TTC549 (cell line): ENCODE results near the gene FCRL6.

Experiments used
- FAIRE-seq: peaks from 2 replicates; lab custom pipeline; 2012; peaks lifted over from hg19 to GRCh38; lab: Jason Lieb, UNC

FCRL6 gene

GRCh38 chr1:159802111-159802510 lies at the start of gene FCRL6:
TSS of gene FCRL6 (plus strand) at chr1:159802360. CDS start at chr1:159802425, 65 bp downstream.
- no peak for FAIRE-seq

GRCh38 chr1:159753386-159753785 lies 48.8 kb upstream of the FCRL6 start:
- no peak for FAIRE-seq

- FAIRE-seq = no peak
Observed at GRCh38 chr1:159755451-159756007, 46.6 kb upstream of the FCRL6 start.

- no peak for FAIRE-seq
Observed at GRCh38 chr1:159756397-159756796, 45.8 kb upstream of the FCRL6 start.

- no peak for FAIRE-seq
Observed at GRCh38 chr1:159763686-159764085, 38.5 kb upstream of the FCRL6 start.

GRCh38 chr1:159765806-159766205 lies 36.4 kb upstream of the FCRL6 start:
- FAIRE-seq = no peak

GRCh38 chr1:159771127-159771895 lies 30.8 kb upstream of the FCRL6 start:
- no peak for FAIRE-seq

GRCh38 chr1:159774465-159774864 lies 27.7 kb upstream of the FCRL6 start:
- no peak for FAIRE-seq

- no peak for FAIRE-seq
Observed at GRCh38 chr1:159775716-159776115, 26.4 kb upstream of the FCRL6 start.

- no peak for FAIRE-seq
Observed at GRCh38 chr1:159778266-159778665, 23.9 kb upstream of the FCRL6 start.

- no peak for FAIRE-seq
Observed at GRCh38 chr1:159779403-159779851, 22.7 kb upstream of the FCRL6 start.

GRCh38 chr1:159780583-159781582 lies 21.3 kb upstream of the FCRL6 start, which contains the start of gene DUSP23:
TSS of gene DUSP23 (plus strand) at chr1:159780962. CDS start at chr1:159781101, 139 bp downstream.
- peak; percentile 99 for FAIRE-seq

GRCh38 chr1:159781992-159782391 lies 20.2 kb upstream of the FCRL6 start:
- no peak for FAIRE-seq

GRCh38 chr1:159783724-159784123 lies 18.4 kb upstream of the FCRL6 start:
- FAIRE-seq = no peak

GRCh38 chr1:159786465-159786864 lies 15.7 kb upstream of the FCRL6 start:
- no peak for FAIRE-seq

GRCh38 chr1:159786966-159787365 lies 15.2 kb upstream of the FCRL6 start:
- no peak for FAIRE-seq

GRCh38 chr1:159790237-159790917 lies 11.8 kb upstream of the FCRL6 start:
- no peak for FAIRE-seq

GRCh38 chr1:159791031-159791430 lies 11.1 kb upstream of the FCRL6 start:
- no peak for FAIRE-seq

GRCh38 chr1:159791461-159791860 lies 10.7 kb upstream of the FCRL6 start:
- no peak for FAIRE-seq

GRCh38 chr1:159795534-159795933 lies 6.6 kb upstream of the FCRL6 start:
- no peak for FAIRE-seq

GRCh38 chr1:159798893-159799292 lies 3.3 kb upstream of the FCRL6 start:
- FAIRE-seq = peak; percentile 98

- no peak for FAIRE-seq
Observed at GRCh38 chr1:159799446-159799985, 2.6 kb upstream of the FCRL6 start.
